K562 (cell line): ENCODE data around the gene CELSR2. TPM values are rescaled to one million over a fixed set of nuclear protein-coding genes. Genes with fewer than 3 reads are reported as not detected.

Source experiments
- ATAC-seq: fragments of 200-7000 bp; cut with Tn5 transposase; 3 replicates; pipeline ENCODE4 v1.9.1; 2020; ENCODE audit warnings: moderate library complexity
- BruUV-seq: library from RNA; stranded (reverse); fragments of 400-500 nt; replicated peaks from 2 replicates; lab custom pipeline; 2021; lab: Mats Ljungman, UMichigan
- CTCF ChIA-PET: fragments of 300-600 bp; formaldehyde crosslinking; extraction: SDS; loops from one replicate; lab custom pipeline; 2021; ENCODE audit warnings: low intra/inter-chr PET ratio; lab: Yijun Ruan, JAX
- POLR2A ChIA-PET: fragments of 300-600, 350-650 bp; sonication (Branson Sonifier 250); formaldehyde crosslinking; extraction: SDS; loops from one replicate; lab custom pipeline; 2021; ENCODE audit warnings: antibody characterized with exemption, inconsistent platforms; lab: Yijun Ruan, JAX
- DNase-seq, 4 experiments: peaks; one replicate each; pipeline versions ENCODE4 v3.0.0 to v3.0.0-alpha.2; 2011 to 2018; ENCODE audit warnings: low spot score in 3 of 4, mixed read lengths in 3 of 4; ENCODE audit errors: extremely low read depth in 1 of 4
- FAIRE-seq: peaks from 2 replicates; lab custom pipeline; 2011; peaks lifted over from hg19 to GRCh38; lab: Jason Lieb, UNC
- H2AFZ ChIP-seq: 2 replicates; pipeline ENCODE4 v1.6.0; 2011; ENCODE audit warnings: low read depth, low read length, control low read depth, inconsistent platforms
- H3K27ac ChIP-seq: fragments of 200-600 bp; 3 replicates; pipeline ENCODE4 v1.8.0; 2011; ENCODE audit warnings: low read depth, mild to moderate bottlenecking, control low read depth, inconsistent platforms, low read length, moderate library complexity, mixed read lengths; ENCODE audit errors: extremely low read depth
- H3K27me3 ChIP-seq, 2 experiments: fragments of 300-600 bp in 1 of 2; 2 replicates in 1 of 2; 3 replicates in 1 of 2; pipeline versions ENCODE4 v1.6.0 to v1.8.0; 2011; ENCODE audit warnings: inconsistent platforms in 2 of 2, low read length in 2 of 2, mild to moderate bottlenecking in 1 of 2, mixed read lengths in 1 of 2, moderate library complexity in 1 of 2; ENCODE audit not compliant: control insufficient read depth in 2 of 2, insufficient read depth in 2 of 2
- H3K36me3 ChIP-seq: fragments of 300-600 bp; 3 replicates; pipeline ENCODE4 v1.8.0; 2011; ENCODE audit warnings: mild to moderate bottlenecking, low read length, inconsistent platforms; ENCODE audit not compliant: control insufficient read depth, insufficient read depth
- H3K4me1 ChIP-seq, 2 experiments: fragments of 200-600 bp in 1 of 2; replicated peaks in 1 of 2; 2 replicates in 1 of 2; 3 replicates in 1 of 2; pipeline versions ENCODE4 v1.5.1 to v1.8.0; 2011; ENCODE audit warnings: inconsistent platforms in 2 of 2, low read length in 2 of 2, mild to moderate bottlenecking in 1 of 2, mixed read lengths in 1 of 2, moderate library complexity in 1 of 2; ENCODE audit not compliant: control insufficient read depth in 2 of 2, insufficient read depth in 2 of 2
- H3K4me2 ChIP-seq: 2 replicates; pipeline ENCODE4 v1.6.1; 2011; ENCODE audit warnings: low read length, control low read depth, inconsistent platforms, mixed read lengths; ENCODE audit not compliant: insufficient read depth
- H3K4me3 ChIP-seq: fragments of 200-600 bp; sonication (generic), shearing (Covaris generic); 2 replicates; pipeline ENCODE4 v1.5.1; 2016; ENCODE audit warnings: control low read depth, inconsistent platforms
- H3K79me2 ChIP-seq: fragments of 200-600 bp; 3 replicates; pipeline ENCODE4 v1.8.0; 2011; ENCODE audit warnings: low read length, inconsistent platforms; ENCODE audit not compliant: control insufficient read depth, insufficient read depth
- H3K9ac ChIP-seq, 2 experiments: 2 replicates each; pipeline versions ENCODE4 v1.6.0 to v1.6.1; 2011; ENCODE audit warnings: low read depth in 2 of 2, low read length in 2 of 2, control low read depth in 1 of 2, inconsistent platforms in 1 of 2, mild to moderate bottlenecking in 1 of 2, mixed read lengths in 1 of 2; ENCODE audit not compliant: insufficient read depth in 1 of 2
- H3K9me1 ChIP-seq: one replicate; pipeline ENCODE4 v1.6.0; 2011; ENCODE audit warnings: inconsistent platforms, mild to moderate bottlenecking, low read length, moderate library complexity; ENCODE audit not compliant: control insufficient read depth, insufficient read depth
- H3K9me3 ChIP-seq: replicated peaks from 2 replicates; pipeline ENCODE4 v1.5.1; 2011; ENCODE audit warnings: low read depth, low read length, inconsistent platforms; ENCODE audit not compliant: control insufficient read depth, insufficient read depth
- H4K20me1 ChIP-seq: replicated peaks from 2 replicates; pipeline ENCODE4 v1.6.1; 2011; ENCODE audit warnings: low read length, inconsistent platforms, mixed read lengths; ENCODE audit not compliant: control insufficient read depth, insufficient read depth
- KLF16 ChIP-seq: IDR thresholded peaks from 2 replicates; pipeline ENCODE4 v1.6.1; 2016; ENCODE audit warnings: antibody characterized with exemption
- NFE2L1 ChIP-seq: fragments of 450-650 bp; IDR thresholded peaks from 2 replicates; pipeline ENCODE4 v1.6.1; 2016; ENCODE audit warnings: missing genetic modification characterization, low read depth, mild to moderate bottlenecking, missing compliant biosample characterization, moderate library complexity, borderline replicate concordance
- RBM25 ChIP-seq: fragments of 200-400 bp; formaldehyde crosslinking; IDR thresholded peaks from 2 replicates; pipeline ENCODE4 v1.6.1; 2018; ENCODE audit warnings: low read length, low read depth, moderate library complexity; ENCODE audit not compliant: severe bottlenecking
- TBL1XR1 ChIP-seq, 2 experiments: IDR thresholded peaks; 2 replicates each; pipeline ENCODE4 v1.6.1; 2012; ENCODE audit warnings: improper control_type of control experiment in 2 of 2, low read length in 2 of 2, mild to moderate bottlenecking in 1 of 2
- U2AF2 ChIP-seq: fragments of 200-400 bp; formaldehyde crosslinking; optimal IDR thresholded peaks from 2 replicates; pipeline ENCODE3; 2017; ENCODE audit warnings: low read depth, mild to moderate bottlenecking, low read length
- ZNF644 ChIP-seq: fragments of 200-800 bp; sonication (Bioruptor generic); IDR thresholded peaks from 2 replicates; pipeline ENCODE4 v1.6.1; 2016; ENCODE audit warnings: low read depth, missing genetic modification characterization, missing compliant biosample characterization
- WGBS: fragments of 100-300 bp; shearing (Covaris generic); methylation state at CpG from one replicate; pipeline ENCODE4 v1.1.6; 2016; ENCODE audit warnings: low coverage, mixed read lengths; ENCODE audit not compliant: insufficient coverage; ENCODE audit errors: missing lambda C conversion rate; 5-methylcytosine and 5-hydroxymethylcytosine counted together
- in situ Hi-C: fragments of 300-500 bp; cut with MboI; formaldehyde crosslinking; loops from 4 replicates; pipeline ENCODE4 v1.15.0; 2018; ENCODE audit warnings: inconsistent platforms, mixed read lengths
- intact Hi-C: fragments of 100-400 bp; cut with micrococcal nuclease; formaldehyde crosslinking; loops from 2 replicates; pipeline ENCODE4 v1.14.2; 2022
- polyA plus RNA-seq, 8 experiments: library from polyadenylated mRNA; depleted of rRNA in 4 of 8; stranded (reverse) in 5 of 8; unstranded in 3 of 8; fragments of >200 nt; fragmentation: Nextera tagmentation in 2 of 8; fragmentation: Illumina TruSeq in 1 of 8; extraction: Ambion mirVana in 2 of 8; extraction: Trizol in 1 of 8; gene quantifications; 2 replicates each; pipeline versions ENCODE4 v1.2.1 to v1.2.3, GENCODE V29; 2011 to 2014; ENCODE audit warnings: inconsistent platforms in 1 of 8, missing spikeins in 1 of 8
- total RNA-seq, 7 experiments: library from RNA; depleted of rRNA in 6 of 7; stranded (reverse); fragments of >200 nt in 6 of 7; fragmentation: Illumina TruSeq in 2 of 7; extraction: Trizol in 2 of 7; gene quantifications; 2 replicates each; pipeline versions ENCODE4 v1.2.1 to v1.2.3, GENCODE V29; 2011 to 2021; ENCODE audit warnings: low replicate concordance in 1 of 7
- TF ChIP-seq, protein P1 (sequence below), 3 experiments: IDR thresholded peaks in 2 of 3; conservative IDR thresholded peaks in 1 of 3; 2 replicates each; pipeline ENCODE4 v1.5.1; 2011 to 2012; ENCODE audit warnings: low read length in 3 of 3, mild to moderate bottlenecking in 3 of 3, control low read depth in 2 of 3, improper control_type of control experiment in 1 of 3, inconsistent platforms in 1 of 3, low read depth in 1 of 3, mixed read lengths in 1 of 3, moderate library complexity in 1 of 3; ENCODE audit not compliant: insufficient read depth in 2 of 3
- TF ChIP-seq, protein P2 (sequence below): sonication (generic); formaldehyde crosslinking; IDR thresholded peaks from 2 replicates; pipeline ENCODE4 v1.8.1; 2023; ENCODE audit warnings: missing genetic modification reagents, mild to moderate bottlenecking, borderline replicate concordance

The CELSR2 gene
- total and polyA plus RNA-seq, 9 of the 15 experiments (the other 6 are each of a cell fraction or from before 2014, with no cell fraction given) = 0.31 to 21.9 (median 4.2) TPM

DNA sequence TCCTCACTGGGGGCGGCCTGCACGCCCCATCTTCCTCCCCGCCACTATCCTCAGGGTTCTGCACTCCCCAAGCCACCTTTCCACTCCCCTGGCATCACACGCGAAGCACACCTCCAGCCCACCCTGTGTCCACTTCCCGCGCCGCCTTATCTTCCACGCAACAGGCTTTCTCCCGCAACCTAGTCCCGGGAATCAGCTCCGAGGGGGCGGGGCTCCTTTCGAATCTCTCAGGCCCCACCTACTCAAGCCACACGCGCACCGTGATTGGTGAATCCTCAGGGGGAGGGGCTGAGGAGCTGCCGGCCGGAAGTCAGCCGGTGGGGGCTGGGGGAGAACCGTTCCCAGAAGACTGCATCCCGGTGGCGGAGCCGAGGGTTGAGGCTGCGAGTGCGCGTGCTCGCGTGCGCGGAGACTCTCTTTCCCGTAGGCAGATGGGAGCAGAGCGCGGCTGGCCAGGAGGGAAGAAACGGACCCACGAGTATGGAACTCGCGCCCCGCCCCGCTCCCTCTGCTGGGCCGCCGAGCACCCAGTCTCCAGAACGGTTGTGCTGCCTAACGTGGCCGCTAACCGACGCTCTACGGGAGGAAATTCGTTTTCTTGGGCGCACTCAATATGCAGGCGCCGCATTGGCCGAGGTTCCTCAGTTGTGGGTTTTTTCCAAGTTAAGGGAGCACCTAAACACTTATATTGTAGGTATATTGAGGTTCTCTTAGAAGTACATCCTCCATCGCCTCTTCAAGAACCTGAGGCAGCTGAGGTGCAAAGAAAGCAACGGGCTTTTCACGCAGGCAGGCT, 33.8 kb downstream of the CELSR2 start, which contains the start of gene PSRC1 (continued):
- TF ChIP-seq, protein P1, sequence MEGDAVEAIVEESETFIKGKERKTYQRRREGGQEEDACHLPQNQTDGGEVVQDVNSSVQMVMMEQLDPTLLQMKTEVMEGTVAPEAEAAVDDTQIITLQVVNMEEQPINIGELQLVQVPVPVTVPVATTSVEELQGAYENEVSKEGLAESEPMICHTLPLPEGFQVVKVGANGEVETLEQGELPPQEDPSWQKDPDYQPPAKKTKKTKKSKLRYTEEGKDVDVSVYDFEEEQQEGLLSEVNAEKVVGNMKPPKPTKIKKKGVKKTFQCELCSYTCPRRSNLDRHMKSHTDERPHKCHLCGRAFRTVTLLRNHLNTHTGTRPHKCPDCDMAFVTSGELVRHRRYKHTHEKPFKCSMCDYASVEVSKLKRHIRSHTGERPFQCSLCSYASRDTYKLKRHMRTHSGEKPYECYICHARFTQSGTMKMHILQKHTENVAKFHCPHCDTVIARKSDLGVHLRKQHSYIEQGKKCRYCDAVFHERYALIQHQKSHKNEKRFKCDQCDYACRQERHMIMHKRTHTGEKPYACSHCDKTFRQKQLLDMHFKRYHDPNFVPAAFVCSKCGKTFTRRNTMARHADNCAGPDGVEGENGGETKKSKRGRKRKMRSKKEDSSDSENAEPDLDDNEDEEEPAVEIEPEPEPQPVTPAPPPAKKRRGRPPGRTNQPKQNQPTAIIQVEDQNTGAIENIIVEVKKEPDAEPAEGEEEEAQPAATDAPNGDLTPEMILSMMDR (IDR thresholded peaks at IDR 0.05 in 2 of 3, conservative IDR thresholded peaks at IDR 0.05 in 1 of 3; ENCODE audit: insufficient read depth in 2 of 3, low read depth in 1 of 3, low read length in 3 of 3) = peak; percentile 65 to 93 (median 76); a peak in 5 of 6 replicates
- TF ChIP-seq NFE2L1 (no peak), U2AF2 (no peak), RBM25 (no peak)
- TF ChIP-seq, all 486 proteins: peak for 179

DNA sequence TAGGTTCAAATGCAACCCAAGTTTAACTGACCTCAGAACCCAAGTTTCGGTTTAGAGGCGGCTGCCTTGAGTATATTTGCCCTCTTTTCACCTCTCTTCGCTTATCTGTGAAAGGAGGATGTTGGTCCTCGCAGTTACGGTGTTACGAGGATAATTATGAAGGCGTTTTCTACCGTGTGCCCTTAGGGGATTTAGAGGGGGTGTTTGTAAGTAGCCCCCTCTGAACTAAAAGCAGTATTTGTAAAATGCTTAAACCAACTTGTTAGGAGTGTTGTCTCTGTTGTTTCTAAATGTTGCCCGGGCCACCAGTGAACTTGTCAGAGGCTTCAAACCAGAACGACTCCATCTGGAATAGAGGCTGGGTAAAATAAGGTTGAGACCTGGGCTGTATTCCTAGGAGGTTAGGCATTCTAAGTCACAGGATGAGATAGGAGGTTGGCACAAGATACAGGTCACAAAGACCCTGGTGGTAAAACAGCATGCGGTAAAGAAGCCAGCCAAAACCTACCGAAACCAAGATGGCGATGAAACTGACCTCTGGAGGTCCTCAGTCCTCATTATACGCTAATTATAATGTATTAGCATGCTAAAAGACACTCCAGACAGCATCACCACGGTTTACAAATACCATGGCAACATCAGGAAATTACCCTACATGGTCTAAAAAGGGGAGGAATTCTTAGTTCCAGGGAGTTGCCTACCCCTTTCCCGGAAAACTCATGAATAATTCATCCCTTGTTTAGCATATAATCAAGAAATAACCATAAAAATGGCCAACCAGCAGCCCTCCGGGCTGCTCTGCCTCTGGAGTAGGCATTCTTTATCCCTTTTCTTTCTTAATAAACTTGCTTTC, 34.6 kb downstream of the CELSR2 start:
- Histone ChIP-seq H3K36me3 (peaks cover 23% of the 10 kb centered on the region; the same call in 2 of the 3 replicates), H3K4me3 (peak overlapping the region; percentile 68), H2AFZ (peak overlapping the region; percentile 95), H3K79me2 (peaks cover 27% of the 10 kb centered on the region), H3K9me1 (no peaks in the 10 kb centered on the region), H3K27ac (peak overlapping the region; percentile 97), H3K9ac (peak overlapping the region; percentile 90 to 94), H3K27me3 (no peaks in the 10 kb centered on the region), H3K4me1 (peaks cover 31 to 37% of the 10 kb centered on the region in 2 experiments), H3K9me3 (no peaks in the 10 kb centered on the region), H3K4me2 (peak overlapping the region; percentile 99), H4K20me1 (no peaks in the 10 kb centered on the region)
- ATAC-seq (peak; percentile 19), DNase-seq (peak in 2 of 4 experiments; percentile 53 to 71), FAIRE-seq (peak; percentile 46)
- ChIA-PET POLR2A (interaction anchor here (0.9 to 2.1 kb wide), 3 partner anchors 12 to 29 kb away, joined by 3 to 9 read pairs (median 7); no protein-coding TSS in a partner anchor), CTCF (interaction anchor here (0.6 to 0.9 kb wide), 2 partner anchors 115 to 116 kb away, joined by 3 to 6 read pairs; no protein-coding TSS in a partner anchor)
- intact Hi-C loops = loop anchor here (2.0 kb wide), 1 partner anchor 115 kb away; no protein-coding TSS in a partner anchor
- no TSS peak for BruUV-seq
- in situ Hi-C loops = no loop called here
- 31% methylated on average over 17 of the region's 17 CpGs for whole genome bisulfite sequencing
- 0 out of 4 replicates have a peak, but pooled peaks of 1 of the 2 experiments have one; percentile 32 for TF ChIP-seq TBL1XR1 (IDR thresholded peaks at IDR 0.05; ENCODE audit: low read length in 2 of 2)
- TF ChIP-seq KLF16 = no peak
- TF ChIP-seq, protein P2, sequence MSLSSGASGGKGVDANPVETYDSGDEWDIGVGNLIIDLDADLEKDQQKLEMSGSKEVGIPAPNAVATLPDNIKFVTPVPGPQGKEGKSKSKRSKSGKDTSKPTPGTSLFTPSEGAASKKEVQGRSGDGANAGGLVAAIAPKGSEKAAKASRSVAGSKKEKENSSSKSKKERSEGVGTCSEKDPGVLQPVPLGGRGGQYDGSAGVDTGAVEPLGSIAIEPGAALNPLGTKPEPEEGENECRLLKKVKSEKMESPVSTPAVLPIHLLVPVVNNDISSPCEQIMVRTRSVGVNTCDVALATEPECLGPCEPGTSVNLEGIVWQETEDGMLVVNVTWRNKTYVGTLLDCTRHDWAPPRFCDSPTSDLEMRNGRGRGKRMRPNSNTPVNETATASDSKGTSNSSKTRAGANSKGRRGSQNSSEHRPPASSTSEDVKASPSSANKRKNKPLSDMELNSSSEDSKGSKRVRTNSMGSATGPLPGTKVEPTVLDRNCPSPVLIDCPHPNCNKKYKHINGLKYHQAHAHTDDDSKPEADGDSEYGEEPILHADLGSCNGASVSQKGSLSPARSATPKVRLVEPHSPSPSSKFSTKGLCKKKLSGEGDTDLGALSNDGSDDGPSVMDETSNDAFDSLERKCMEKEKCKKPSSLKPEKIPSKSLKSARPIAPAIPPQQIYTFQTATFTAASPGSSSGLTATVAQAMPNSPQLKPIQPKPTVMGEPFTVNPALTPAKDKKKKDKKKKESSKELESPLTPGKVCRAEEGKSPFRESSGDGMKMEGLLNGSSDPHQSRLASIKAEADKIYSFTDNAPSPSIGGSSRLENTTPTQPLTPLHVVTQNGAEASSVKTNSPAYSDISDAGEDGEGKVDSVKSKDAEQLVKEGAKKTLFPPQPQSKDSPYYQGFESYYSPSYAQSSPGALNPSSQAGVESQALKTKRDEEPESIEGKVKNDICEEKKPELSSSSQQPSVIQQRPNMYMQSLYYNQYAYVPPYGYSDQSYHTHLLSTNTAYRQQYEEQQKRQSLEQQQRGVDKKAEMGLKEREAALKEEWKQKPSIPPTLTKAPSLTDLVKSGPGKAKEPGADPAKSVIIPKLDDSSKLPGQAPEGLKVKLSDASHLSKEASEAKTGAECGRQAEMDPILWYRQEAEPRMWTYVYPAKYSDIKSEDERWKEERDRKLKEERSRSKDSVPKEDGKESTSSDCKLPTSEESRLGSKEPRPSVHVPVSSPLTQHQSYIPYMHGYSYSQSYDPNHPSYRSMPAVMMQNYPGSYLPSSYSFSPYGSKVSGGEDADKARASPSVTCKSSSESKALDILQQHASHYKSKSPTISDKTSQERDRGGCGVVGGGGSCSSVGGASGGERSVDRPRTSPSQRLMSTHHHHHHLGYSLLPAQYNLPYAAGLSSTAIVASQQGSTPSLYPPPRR = no peak
- peak; percentile 57; the same call in 1 of the 2 replicates for TF ChIP-seq ZNF644 (tag)
